ENCODE data around the gene NKX6-2. TPM values are rescaled to one million over a fixed set of nuclear protein-coding genes. Genes with fewer than 3 reads are reported as not detected.

The NKX6-2 gene
- total and polyA plus RNA-seq, 2 of the 8 experiments (the other 6 are each of a cell fraction or from before 2014, with no cell fraction given), result 0.06 TPM; not detected in 1

GRCh38 chr10:132811891-132812481, 26.0 kb upstream of the NKX6-2 start (continued):
- no peak for TF ChIP-seq CHD7 (IDR thresholded peaks at IDR 0.05; ENCODE audit: insufficient replicate concordance, low read length)
- TF ChIP-seq JUN (IDR thresholded peaks at IDR 0.05; ENCODE audit: low read depth, low read length), result no peak
- TF ChIP-seq RAD21 (IDR thresholded peaks at IDR 0.05 in 1 of 2, conservative IDR thresholded peaks at IDR 0.05 in 1 of 2; ENCODE audit: low read depth in 2 of 2, low read length in 2 of 2), result no peak
- no peak for TF ChIP-seq MAX (IDR thresholded peaks at IDR 0.05)
- TF ChIP-seq NANOG (IDR thresholded peaks at IDR 0.05; ENCODE audit: insufficient read depth, low read depth, low read length, poor library complexity, severe bottlenecking), result no peak
- no peak for TF ChIP-seq SAP30 (IDR thresholded peaks at IDR 0.05; ENCODE audit: insufficient read depth, insufficient replicate concordance, low read length)
- no peak for TF ChIP-seq SP1 (IDR thresholded peaks at IDR 0.05; ENCODE audit: low read depth, low read length)
- TF ChIP-seq CHD2 (IDR thresholded peaks at IDR 0.05; ENCODE audit: low read length), result no peak
- no peak for TF ChIP-seq BCL11A (IDR thresholded peaks at IDR 0.05; ENCODE audit: low read depth in 2 of 2, low read length in 2 of 2)
- TF ChIP-seq SP2 (IDR thresholded peaks at IDR 0.05; ENCODE audit: low read length), result no peak

All from H1 (cell line).